Non-pigmented ciliary epithelial cell (primary cell): ENCODE measurements around the gene IL11RA.
A peak's percentile ranks its signal among the peaks of the same experiment; 100 is the strongest.

Experiments
- DNase-seq: peaks from one replicate; pipeline ENCODE4 v3.0.0-alpha.2; 2010; ENCODE audit warnings: low read depth

Gene IL11RA

DNA sequence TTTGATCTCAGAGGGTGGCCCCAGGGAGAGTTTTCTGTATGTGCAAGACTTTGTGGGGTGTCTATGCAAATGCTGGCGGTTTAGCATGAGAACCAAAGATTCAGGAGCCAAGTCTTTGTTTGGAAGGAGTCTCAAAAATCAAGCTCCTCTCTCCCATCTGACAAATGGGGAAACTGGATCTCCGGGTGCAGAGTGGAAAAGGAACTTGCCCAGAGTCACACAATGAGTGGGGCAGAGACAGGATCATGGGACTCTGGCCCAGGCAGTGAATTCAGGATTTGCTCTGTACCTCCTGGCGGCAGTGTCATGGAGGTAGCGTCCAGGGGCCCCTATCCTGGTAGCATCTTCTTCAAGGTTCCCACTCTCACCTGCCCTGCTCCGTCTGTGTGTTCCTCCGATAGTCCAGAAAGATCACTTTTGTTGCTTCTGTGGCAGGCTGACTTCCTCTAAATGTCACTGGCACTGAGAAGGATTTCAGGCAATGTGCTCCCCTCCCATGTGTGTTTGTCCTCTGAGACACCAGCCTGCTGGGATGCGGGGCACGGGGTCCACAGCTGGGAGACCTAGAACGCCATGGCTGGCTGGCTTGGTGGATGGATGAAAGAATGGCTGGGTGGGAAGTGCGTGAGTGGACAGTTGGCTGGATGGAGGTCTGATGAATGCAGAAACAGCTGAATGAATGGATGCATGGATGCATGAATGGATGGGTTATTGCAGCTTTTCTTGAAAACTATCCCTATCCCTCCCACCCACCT lies 35.5 kb downstream of the IL11RA start:
- no peak for DNase-seq

DNA sequence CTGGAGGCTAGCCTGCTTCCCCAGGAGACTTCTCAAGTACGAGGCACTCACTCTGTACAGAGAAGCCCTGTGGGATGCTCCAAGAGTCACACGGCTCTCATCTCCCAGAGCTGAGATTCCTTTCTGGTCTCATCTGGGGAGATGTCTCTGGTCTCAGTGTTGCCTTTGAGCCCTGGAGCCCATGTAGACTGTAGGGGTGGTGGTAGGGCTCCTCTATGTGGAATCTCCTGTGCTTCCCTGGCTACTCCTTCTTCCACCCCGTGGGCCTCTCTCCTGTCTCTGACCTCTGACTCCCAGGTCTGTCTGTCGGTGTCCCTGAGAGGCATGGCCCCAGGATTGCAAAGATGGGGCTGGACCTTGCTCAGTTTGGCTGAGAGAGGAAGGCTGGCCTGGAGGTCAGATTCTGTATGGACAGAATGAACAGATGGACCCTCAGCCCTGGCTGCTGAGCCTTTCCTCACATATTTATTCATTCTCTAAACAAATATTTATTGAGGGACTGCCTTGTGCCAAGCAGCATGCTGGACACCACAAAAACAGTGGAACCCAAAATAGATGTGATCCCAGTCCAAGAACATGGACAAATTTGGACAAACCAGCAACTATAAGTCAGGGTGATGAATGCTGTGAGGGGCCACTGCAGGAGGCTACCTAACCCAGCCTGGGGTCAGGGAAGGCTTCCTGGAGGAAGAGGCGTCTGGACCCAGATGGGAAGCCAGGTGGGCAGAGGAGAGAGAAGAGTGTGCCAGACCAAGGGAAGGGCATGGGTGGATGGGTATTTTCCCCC lies 36.5 kb downstream of the IL11RA start:
- DNase-seq, result no peak

DNA sequence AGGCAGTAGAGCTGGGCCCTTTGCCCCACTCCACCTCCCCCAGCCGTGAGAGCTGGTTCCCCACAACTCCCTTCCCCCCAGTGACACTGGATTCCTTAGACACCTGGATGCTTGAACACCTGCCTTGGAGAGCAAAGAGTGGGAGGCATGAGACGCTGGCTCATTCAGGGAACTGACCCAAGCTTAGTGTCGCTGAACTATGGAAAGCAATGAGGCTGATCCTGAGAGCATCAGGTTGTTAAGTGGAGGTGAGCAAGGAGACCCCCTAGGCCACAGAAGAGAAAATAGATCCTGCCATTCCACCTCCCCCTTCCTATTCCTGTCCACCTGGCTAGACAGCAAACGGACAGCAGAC lies 37.1 kb downstream of the IL11RA start:
- DNase-seq, result no peak

DNA sequence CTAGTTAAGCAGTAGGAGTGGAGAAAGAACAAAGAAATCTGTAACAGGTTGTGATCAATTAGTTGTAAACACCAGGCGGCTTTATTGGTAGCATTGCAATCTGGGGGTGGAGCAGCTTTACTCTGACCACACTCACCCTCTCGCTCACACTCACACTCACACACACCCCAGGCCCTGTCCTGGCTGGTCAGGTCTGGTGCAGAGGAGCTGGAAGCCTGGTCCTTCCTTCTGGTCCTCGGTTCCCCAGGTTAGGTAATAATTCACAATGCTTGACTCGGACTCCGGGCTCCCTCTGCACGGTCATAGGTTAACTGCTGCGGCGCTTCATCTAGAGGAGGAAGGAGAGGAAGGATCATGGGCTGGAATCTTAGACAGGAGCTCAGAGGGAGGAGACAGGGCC lies 37.5 kb downstream of the IL11RA start:
- DNase-seq, result no peak

DNA sequence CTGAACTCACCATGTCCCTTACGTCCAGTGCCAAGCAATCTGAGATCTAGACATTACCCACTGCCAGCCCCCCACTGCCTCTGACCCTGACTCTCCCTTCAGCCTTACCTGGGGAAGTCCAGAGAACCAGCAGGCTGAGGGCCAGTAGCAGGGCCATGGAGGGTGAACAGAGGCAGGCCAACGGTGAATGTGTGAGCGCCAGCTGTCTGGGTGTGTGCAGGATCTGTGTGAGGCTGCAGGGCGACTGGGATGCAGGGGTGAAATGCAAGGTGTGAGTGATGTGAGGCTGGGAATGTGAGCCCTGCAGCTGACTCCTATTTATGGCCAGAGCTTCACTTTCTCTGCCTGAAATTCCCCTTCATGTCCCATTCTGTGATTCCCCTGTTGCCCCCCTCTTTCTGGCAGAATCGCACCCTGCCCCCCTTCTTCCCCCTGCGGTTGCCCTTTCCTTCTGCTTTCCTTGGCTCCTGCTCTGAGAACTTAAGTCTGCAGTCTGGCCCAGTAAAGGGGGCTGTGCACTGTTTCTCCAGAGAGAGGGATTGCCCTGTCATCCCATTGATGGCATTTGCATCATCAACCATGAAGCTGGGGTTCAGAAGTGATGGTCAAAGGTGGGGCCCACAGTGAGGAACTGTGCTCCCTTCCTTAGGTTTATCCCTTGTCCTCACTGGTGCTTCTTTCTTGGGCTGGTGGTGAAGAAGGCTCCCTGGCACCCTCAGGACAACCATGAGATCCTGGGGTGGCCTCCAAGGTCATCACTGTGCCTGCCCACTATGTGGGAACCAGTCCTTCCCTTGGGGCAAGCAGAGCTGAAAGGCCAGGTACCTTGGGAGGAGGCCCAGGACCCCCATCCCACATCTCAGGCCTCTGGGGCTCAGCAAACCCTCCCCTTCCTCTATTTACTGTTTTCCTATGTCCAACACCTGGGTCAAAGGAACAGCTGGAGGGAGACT lies 39.3 kb downstream of the IL11RA start, which contains the start of gene CCL19:
Gene CCL19, minus strand, starts transcription at position 294 of the 953 bp plus-strand sequence. Its CDS starts 137 bp downstream, at position 157.
- DNase-seq, result no peak

DNA sequence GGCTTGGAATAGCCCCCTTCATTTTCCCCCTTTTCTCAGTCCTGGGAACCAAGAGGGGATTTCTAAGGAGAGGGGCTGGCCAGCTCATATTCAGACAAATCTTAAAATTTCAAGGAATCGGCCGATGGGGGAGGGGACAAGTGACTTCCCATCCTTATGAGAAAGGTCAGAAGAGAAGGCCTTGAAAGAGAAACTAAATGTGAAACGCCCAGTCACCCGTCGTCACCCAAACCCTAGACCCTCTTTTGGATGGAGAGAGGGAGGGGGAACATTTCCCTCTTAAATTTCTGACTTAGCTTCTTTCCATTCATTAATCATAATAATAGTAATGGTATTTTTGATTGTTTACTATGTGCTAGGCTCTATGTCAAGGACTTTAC lies 39.9 kb downstream of the IL11RA start:
- no peak for DNase-seq

DNA sequence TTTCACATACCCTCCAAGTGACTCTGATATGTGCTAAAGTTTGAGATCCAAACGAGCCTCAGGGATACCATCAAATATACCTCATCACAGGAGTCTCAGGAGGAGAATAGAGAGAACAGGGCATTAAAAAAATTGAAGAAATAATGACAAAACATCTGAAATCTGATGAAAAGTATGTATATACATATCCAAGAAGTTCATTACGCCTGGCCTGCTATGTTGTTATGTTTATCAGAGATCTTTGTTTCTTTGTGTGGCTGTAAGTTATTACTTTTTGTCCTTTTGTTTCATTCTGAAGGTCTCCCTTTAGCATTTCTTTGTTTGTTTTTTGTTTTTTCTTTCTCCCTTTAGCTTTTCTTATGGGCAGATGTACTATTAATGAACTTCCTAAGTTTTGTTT lies 41.6 kb downstream of the IL11RA start:
- DNase-seq, result no peak

DNA sequence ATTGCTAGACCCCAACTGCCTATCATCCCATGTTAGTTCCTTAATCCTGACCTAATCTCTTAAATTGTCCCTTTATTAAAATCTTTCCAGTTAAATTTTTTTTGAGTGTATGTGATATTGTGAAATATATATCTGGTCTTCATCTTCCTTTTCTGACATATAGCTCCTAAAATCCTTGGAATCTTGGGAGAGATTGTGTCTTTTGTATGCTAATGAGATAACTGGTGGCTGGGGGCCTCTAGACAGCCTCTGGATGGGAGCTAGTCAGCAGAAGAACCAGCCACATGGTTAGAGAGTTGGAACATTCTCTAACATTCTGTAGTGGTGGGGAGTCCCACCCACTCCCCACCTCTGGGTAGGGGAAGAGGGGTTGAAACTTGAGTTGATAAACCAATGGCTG lies 42.8 kb downstream of the IL11RA start:
- no peak for DNase-seq

DNA sequence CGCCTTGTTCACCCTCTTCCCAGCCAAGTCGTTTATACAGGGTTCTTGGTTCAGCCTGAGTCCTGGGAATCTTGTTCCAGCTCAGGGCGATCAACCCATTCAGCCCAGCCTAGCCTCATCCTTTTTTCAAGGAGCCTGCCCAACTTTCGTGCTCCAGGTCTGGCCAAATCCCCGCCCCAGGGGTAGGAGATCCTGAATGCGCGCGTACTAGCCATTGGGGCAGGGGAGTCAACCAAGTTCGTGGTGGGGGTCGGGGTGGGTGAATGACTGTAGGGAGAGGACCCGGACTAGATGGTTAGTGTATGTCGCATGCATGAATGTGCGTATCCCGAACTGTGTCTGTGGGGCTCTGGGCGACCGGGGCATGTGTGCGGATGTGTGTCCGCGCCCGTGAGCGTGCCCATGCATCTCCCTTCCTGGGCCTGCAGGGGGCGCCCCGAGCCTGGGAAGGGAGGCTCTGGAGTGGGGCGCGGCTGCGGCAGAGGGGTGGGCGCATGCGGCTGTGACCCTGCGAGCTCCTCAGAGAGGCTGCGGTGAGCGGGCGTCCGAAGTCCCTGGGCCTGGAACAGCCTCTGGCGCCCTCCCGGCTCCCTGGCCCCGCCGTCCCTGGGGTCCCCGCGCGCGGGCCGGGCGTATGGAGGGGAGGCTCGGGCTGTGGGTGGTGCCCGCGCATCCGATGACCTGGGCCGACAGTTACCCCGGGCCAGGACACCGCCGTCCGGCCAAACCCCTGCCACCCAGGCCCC lies 49.2 kb downstream of the IL11RA start:
- DNase-seq, result no peak

DNA sequence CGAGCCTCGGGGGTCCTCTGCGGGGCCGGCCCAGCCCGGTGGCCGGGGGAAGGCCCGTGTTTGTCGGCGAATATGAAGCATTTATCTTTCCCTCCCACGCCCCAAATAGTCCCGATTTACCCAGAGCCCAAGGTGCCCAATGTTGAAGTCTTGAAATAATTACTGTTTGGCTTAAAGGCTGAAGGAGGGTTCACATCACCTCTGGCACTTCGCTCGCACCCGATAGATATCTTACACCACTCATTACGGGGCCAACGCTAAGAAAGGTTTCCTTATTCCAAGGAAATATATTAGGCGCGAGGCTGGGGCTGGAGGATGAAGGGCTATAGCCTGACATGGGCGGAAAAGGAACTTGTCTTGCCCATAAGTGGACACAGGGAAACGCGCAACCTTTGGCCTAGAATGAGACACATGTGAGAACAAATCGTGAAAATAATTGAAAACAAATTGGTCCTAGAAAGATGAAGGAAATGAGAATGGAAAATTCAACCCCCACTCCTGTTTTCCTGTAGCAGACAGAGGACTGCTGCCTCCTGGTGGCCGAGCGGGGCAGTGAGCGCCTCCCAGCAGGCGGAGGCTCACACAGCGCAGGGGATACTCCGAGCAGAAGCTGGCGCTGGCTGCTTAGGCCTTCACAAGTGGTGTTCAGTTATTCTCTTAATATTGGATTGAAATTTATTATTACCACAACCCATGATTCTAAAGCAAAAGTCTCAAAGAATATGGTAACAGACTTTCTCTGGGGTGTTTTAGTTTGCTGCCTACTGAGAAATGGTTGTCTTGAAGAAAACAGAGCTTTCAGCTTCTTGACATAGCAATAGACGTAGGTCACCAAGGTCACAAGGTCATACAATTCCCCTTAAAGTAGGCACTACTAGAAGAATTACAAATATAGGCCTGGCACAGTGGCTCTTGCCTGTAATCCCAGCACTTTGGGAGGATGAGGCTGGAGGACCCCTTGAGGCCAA lies 50.1 kb downstream of the IL11RA start:
- peak; percentile 54 for DNase-seq

DNA sequence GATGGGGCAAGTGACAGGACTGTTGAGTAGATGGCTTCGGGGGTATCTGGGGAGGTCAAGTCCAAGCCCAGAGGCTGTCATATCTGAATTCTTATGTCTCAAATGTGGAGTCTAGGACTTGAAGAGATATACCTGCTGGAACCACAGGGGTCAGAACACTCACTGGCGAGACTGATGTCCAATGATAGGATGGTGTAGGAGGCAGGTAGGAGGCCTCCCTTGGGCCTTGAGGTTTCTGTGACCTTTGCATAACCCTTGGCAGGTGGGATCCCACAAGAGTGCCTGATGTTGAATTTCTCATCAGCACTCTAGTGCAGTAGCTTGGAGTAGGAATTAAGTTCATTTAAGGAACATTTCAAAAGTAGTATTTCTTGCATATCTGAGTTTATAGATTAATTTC lies 55.1 kb downstream of the IL11RA start:
- DNase-seq, result no peak

DNA sequence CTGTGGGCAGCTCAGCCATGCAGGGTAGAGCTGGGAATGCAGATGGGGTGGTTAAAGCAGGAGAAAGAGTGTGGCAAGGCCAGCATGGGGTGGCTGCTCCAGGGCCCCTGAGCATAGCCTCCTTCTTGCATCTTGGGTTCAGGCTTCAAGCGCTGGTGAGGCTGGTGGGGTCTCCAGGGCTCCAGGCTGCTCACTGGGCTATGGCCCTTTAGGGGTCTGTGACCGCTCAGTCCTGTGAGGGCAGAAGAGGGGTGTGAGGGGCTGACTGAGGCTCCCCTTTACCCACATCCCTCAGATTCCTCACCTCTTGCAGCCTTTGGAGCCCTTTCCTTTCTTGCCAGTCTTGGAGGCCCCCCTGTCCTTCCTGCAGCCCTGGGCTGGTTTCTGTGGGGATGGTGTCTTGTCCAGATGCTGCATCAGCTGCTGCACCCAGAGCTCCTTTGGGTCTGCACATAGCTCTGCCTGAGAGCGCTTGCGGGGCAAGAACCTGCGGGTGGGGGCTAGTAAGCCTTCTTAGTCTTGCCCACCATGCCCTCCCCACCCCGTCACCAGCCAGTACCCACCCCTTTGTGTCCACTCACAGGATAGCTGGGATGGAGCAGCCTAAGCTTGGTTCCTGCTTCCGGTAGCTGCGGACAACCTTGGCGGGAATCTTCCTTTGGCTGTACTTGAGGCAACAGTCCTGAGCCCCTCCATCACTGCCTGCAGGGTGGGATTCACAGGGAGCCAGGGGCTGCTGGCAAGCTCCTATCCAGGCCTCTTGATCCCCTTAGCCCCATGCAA lies 57.4 kb downstream of the IL11RA start:
- no peak for DNase-seq

DNA sequence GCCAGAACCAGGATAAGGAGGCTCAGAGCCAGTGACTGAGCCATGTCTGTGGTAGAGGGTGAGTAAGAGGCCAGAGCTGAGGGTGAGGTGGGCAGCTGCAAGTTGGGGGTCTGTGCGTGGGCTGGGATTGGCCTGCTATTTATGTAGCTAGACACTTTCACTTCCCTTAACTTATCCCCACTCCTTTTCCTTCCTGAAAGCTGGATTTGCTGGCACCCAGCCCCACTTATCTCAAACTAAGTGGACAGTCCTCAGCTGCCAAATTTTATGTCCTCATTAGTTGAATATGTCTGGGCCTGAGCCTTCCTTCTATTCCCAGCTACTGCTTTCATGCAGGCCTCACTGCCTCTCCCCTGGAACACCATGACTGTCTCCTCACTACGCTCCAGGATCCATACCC lies 58.0 kb downstream of the IL11RA start, which contains the start of gene CCL21:
Gene CCL21, minus strand, starts transcription at position 114 of the 400 bp plus-strand sequence. Its CDS starts 70 bp downstream, at position 44.
- no peak for DNase-seq
